Smooth muscle cell (in vitro differentiated cells): ENCODE results near the gene ZFP14. TPM values are rescaled to one million over a fixed set of nuclear protein-coding genes. Genes with fewer than 3 reads are reported as not detected.
A peak's percentile ranks its signal among the peaks of the same experiment; 100 is the strongest.

ENCODE experiments used
- DNase-seq: peaks from one replicate; lab custom pipeline; 2025; ENCODE audit not compliant: unreplicated experiment; lab: John Stamatoyannopoulos, UW
- H2AFZ ChIP-seq: fragments of 200-600 bp; sonication (generic); 2 replicates; pipeline ENCODE4 v1.6.0; 2016; ENCODE audit warnings: antibody characterized with exemption, low read depth, mild to moderate bottlenecking
- H3F3A ChIP-seq: fragments of 200-600 bp; sonication (generic); 2 replicates; pipeline ENCODE4 v1.6.0; 2017; ENCODE audit warnings: antibody characterized with exemption, low read depth
- H3K27ac ChIP-seq: fragments of 200-600 bp; sonication (generic); 2 replicates; pipeline ENCODE4 v1.5.1; 2016; ENCODE audit warnings: low read depth, mild to moderate bottlenecking
- H3K27me3 ChIP-seq: fragments of 200-600 bp; sonication (generic); 2 replicates; pipeline ENCODE4 v1.6.1; 2016; ENCODE audit warnings: low read depth, mild to moderate bottlenecking
- H3K36me3 ChIP-seq: fragments of 200-600 bp; sonication (generic); 2 replicates; pipeline ENCODE4 v1.5.1; 2016; ENCODE audit warnings: low read depth
- H3K4me1 ChIP-seq: fragments of 200-600 bp; sonication (generic); 2 replicates; pipeline ENCODE4 v1.5.1; 2016; ENCODE audit warnings: low read depth
- H3K4me2 ChIP-seq: fragments of 200-600 bp; sonication (generic); 2 replicates; pipeline ENCODE4 v1.6.0; 2016; ENCODE audit warnings: mild to moderate bottlenecking
- H3K4me3 ChIP-seq: fragments of 200-600 bp; sonication (generic); 2 replicates; pipeline ENCODE4 v1.5.1; 2016; ENCODE audit warnings: mild to moderate bottlenecking
- H3K79me2 ChIP-seq: fragments of 200-600 bp; sonication (generic); 2 replicates; pipeline ENCODE4 v1.6.0; 2016; ENCODE audit warnings: low read depth, mild to moderate bottlenecking
- H3K9ac ChIP-seq: fragments of 200-600 bp; sonication (generic); 2 replicates; pipeline ENCODE4 v1.6.0; 2016; ENCODE audit warnings: low read depth
- H3K9me3 ChIP-seq: fragments of 200-600 bp; sonication (generic); replicated peaks from 2 replicates; pipeline ENCODE4 v1.5.1; 2016; ENCODE audit warnings: low read depth
- H4K20me1 ChIP-seq: fragments of 200-600 bp; sonication (generic); 2 replicates; pipeline ENCODE4 v1.6.0; 2016; ENCODE audit warnings: low read depth
- WGBS: methylation state at CpG from one replicate; pipeline ENCODE4 v1.1.7; 2016; ENCODE audit warnings: low lambda C conversion rate; 5-methylcytosine and 5-hydroxymethylcytosine counted together
- polyA plus RNA-seq: library from polyadenylated mRNA; unstranded; fragments of >200 nt; fragmentation: Nextera tagmentation; extraction: Ambion mirVana; gene quantifications from 2 replicates; pipeline ENCODE4 v1.2.1, GENCODE V29; 2016
- total RNA-seq: library from RNA; depleted of rRNA; stranded (reverse); fragments of >200 nt; gene quantifications from 2 replicates; pipeline ENCODE4 v1.2.3, GENCODE V29; 2014
- TF ChIP-seq, protein P1 (sequence below): fragments of 200-600 bp; sonication (generic); IDR thresholded peaks from 2 replicates; pipeline ENCODE4 v1.5.1; 2017; ENCODE audit warnings: borderline replicate concordance, mild to moderate bottlenecking, antibody characterized with exemption; ENCODE audit not compliant: insufficient read depth, poor library complexity, severe bottlenecking

ZFP14 gene
- total and polyA plus RNA-seq, 2 experiments from 2014 or later = 1.3 to 2.0 TPM

- Histone ChIP-seq H3K9me3 (peaks cover 36% of the 10 kb centered on the region), H3F3A (no peaks in the 10 kb centered on the region), H3K27ac (no peak overlapping the region), H4K20me1 (no peaks in the 10 kb centered on the region), H3K36me3 (peaks cover 72% of the 10 kb centered on the region), H3K79me2 (no peaks in the 10 kb centered on the region), H3K27me3 (no peaks in the 10 kb centered on the region), H3K4me3 (no peak overlapping the region), H3K9ac (no peak overlapping the region), H2AFZ (no peak overlapping the region), H3K4me2 (no peak overlapping the region), H3K4me1 (no peaks in the 10 kb centered on the region)
- DNase-seq = no peak
- TF ChIP-seq, protein P1, sequence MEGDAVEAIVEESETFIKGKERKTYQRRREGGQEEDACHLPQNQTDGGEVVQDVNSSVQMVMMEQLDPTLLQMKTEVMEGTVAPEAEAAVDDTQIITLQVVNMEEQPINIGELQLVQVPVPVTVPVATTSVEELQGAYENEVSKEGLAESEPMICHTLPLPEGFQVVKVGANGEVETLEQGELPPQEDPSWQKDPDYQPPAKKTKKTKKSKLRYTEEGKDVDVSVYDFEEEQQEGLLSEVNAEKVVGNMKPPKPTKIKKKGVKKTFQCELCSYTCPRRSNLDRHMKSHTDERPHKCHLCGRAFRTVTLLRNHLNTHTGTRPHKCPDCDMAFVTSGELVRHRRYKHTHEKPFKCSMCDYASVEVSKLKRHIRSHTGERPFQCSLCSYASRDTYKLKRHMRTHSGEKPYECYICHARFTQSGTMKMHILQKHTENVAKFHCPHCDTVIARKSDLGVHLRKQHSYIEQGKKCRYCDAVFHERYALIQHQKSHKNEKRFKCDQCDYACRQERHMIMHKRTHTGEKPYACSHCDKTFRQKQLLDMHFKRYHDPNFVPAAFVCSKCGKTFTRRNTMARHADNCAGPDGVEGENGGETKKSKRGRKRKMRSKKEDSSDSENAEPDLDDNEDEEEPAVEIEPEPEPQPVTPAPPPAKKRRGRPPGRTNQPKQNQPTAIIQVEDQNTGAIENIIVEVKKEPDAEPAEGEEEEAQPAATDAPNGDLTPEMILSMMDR = no peak
- WGBS = 98% methylated on average over 3 of the region's 3 CpGs
Measured at GRCh38 chr19:36398571-36398970, 19.6 kb upstream of the ZFP14 start.

DNA sequence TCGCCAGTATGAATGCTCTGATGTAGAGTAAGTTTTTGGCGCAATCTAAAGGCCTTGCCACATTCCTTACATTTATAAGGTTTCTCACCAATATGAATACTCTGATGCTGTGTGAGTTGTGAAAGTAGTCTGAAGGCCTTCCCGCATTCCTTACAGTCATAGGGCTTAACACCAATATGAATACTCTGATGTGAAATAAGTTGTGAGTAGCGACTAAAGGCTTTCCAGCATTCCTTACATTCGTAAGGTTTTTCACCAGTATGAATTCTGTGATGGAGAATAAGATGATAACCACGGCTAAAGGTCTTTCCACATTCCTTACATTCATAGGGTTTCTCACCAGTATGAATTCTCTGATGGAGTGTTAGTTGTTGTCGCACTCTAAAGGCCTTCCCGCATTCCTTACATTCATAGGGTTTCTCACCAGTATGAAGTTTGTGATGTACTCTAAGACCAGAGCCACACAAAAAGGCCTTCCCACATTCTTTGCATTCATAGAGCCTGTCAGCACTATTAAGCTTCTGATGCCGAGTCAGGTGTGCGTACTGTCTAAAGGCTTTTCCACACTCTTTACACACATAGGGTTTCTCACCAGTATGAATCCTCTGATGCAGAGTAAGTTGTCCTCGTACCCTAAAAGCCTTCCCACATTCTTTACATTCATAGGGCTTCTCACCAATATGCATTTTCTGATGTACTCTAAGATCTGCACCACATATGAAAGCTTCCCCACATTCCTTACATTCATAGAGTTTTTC, 14.1 kb upstream of the ZFP14 start:
- TF ChIP-seq, protein P1 = no peak
- Histone ChIP-seq H3K4me2 (no peak overlapping the region), H2AFZ (no peak overlapping the region), H3K4me1 (no peaks in the 10 kb centered on the region), H3K9me3 (peaks cover 66% of the 10 kb centered on the region), H3K36me3 (peaks cover 58% of the 10 kb centered on the region), H3K4me3 (peak overlapping the region; percentile 18), H3K79me2 (no peaks in the 10 kb centered on the region), H3K9ac (no peak overlapping the region), H3K27ac (no peak overlapping the region), H4K20me1 (no peaks in the 10 kb centered on the region), H3K27me3 (no peaks in the 10 kb centered on the region), H3F3A (no peaks in the 10 kb centered on the region)
- DNase-seq = no peak
- WGBS = 98% methylated on average over 11 of the region's 11 CpGs

DNA sequence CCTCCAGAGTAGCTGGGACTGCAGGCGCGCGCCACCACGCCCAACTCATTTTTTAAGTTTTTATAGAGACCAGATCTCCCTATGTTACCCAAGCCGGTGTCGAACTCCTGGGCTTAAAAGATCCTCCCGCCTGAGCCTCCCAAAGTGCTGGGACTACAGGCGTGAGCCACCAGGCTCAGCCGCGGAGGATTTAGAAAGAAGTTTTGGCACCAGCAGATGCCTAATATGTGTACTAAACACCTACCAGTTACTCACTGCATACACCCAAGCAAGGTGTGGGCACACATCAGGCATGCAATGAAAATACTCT, 464 bp upstream of the ZFP14 start:
- Histone ChIP-seq H4K20me1 (no peaks in the 10 kb centered on the region), H3K9ac (no peak overlapping the region), H3K4me2 (peak overlapping the region; percentile 87), H3F3A (peaks cover 3% of the 10 kb centered on the region), H3K27me3 (no peaks in the 10 kb centered on the region), H3K79me2 (peaks cover 23% of the 10 kb centered on the region), H3K36me3 (no peaks in the 10 kb centered on the region), H3K4me1 (peaks cover 7% of the 10 kb centered on the region), H3K9me3 (no peaks in the 10 kb centered on the region), H3K27ac (no peak overlapping the region), H3K4me3 (peak overlapping the region; percentile 78), H2AFZ (peak overlapping the region; percentile 92)
- 86% methylated on average over 10 of the region's 10 CpGs for WGBS
- TF ChIP-seq, protein P1 = no peak
- no peak for DNase-seq
